GM13977 (cell line): Measurements from ENCODE around the gene MARK3.

Experiments used
- DNase-seq: peaks from one replicate; pipeline ENCODE4 v3.0.0; 2012; ENCODE audit warnings: low spot score
- in situ Hi-C: fragments of 300-500 bp; cut with MboI; formaldehyde crosslinking; loops from one replicate; pipeline ENCODE4 v1.12.0; 2022; ENCODE audit warnings: low sequenced_read_pairs, low pct_unique_long_range_greater_than_20kb, mixed read lengths, inconsistent platforms; ENCODE audit not compliant: unreplicated experiment
- TF ChIP-seq, protein P1 (sequence below): IDR thresholded peaks from 2 replicates; pipeline ENCODE4 v1.5.1; 2012; ENCODE audit warnings: mild to moderate bottlenecking, control low read depth; ENCODE audit not compliant: insufficient read depth; ENCODE audit errors: extremely low read depth, missing control alignments

The MARK3 gene

GRCh38 chr14:103531421-103532215 is 146.4 kb downstream of the MARK3 start:
- in situ Hi-C loops, result no loop called here
- DNase-seq, result no peak
- TF ChIP-seq, protein P1, sequence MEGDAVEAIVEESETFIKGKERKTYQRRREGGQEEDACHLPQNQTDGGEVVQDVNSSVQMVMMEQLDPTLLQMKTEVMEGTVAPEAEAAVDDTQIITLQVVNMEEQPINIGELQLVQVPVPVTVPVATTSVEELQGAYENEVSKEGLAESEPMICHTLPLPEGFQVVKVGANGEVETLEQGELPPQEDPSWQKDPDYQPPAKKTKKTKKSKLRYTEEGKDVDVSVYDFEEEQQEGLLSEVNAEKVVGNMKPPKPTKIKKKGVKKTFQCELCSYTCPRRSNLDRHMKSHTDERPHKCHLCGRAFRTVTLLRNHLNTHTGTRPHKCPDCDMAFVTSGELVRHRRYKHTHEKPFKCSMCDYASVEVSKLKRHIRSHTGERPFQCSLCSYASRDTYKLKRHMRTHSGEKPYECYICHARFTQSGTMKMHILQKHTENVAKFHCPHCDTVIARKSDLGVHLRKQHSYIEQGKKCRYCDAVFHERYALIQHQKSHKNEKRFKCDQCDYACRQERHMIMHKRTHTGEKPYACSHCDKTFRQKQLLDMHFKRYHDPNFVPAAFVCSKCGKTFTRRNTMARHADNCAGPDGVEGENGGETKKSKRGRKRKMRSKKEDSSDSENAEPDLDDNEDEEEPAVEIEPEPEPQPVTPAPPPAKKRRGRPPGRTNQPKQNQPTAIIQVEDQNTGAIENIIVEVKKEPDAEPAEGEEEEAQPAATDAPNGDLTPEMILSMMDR, result no peak

- TF ChIP-seq, protein P1, result no peak
- in situ Hi-C loops, result no loop called here
- DNase-seq, result no peak
These were observed 147.3 kb downstream of the MARK3 start for GRCh38 chr14:103532216-103533136.

- no peak for DNase-seq
- TF ChIP-seq, protein P1, result no peak
- in situ Hi-C loops, result no loop called here
These were observed 148.2 kb downstream of the MARK3 start for GRCh38 chr14:103533137-103533998.

GRCh38 chr14:103533999-103534575 is 148.9 kb downstream of the MARK3 start:
- in situ Hi-C loops, result no loop called here
- DNase-seq, result no peak
- TF ChIP-seq, protein P1, result no peak

DNA sequence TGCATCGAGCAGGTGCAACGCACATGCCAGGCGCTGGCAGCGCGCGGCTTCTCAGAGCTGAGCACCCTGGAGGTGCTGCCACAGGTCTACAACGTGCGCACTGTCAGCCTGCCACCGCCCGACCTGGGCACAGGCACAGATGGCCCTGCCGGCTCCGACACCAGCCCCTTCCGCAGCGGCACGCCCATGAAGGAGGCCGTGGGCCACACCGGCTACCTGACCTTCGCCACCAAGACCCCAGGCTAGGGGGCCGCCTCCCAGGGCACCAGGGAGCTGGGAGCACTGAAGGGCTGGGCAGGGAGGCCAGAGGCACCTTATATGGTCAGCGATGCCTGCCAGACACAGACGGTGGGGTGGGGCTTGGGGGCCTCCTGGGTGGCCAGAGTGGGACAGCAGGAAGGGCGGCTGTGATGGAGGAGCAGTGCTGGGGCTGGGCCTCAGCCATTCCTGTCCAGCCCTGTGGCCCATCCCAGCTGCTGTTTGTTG is 149.4 kb downstream of the MARK3 start:
- TF ChIP-seq, protein P1, result no peak
- no peak for DNase-seq
- in situ Hi-C loops, result no loop called here
